Panc1 (cell line): ENCODE results near the gene ATP2B2. TPM values are rescaled to one million over a fixed set of nuclear protein-coding genes. Genes with fewer than 3 reads are reported as not detected.

Experiments used
- ATAC-seq: fragments of 200-7000 bp; cut with Tn5 transposase; 2 replicates; pipeline ENCODE4 v1.9.1; 2020; ENCODE audit warnings: mild to moderate bottlenecking, moderate library complexity
- BruUV-seq: library from RNA; stranded (reverse); fragments of 400-500 nt; replicated peaks from 2 replicates; lab custom pipeline; 2021; lab: Mats Ljungman, UMichigan
- CTCF ChIA-PET: fragments of 300-600 bp; sonication (Branson Sonifier 250); formaldehyde crosslinking; loops from one replicate; lab custom pipeline; 2022; ENCODE audit warnings: antibody characterized with exemption; lab: Charles Lee
- POLR2A ChIA-PET: fragments of 300-600 bp; sonication (Branson Sonifier 250); formaldehyde crosslinking; loops from one replicate; lab custom pipeline; 2022; ENCODE audit warnings: antibody characterized with exemption; lab: Charles Lee
- DNase-seq: peaks from one replicate; pipeline ENCODE4 v3.0.0-alpha.2; 2010; ENCODE audit warnings: low read depth, low spot score
- H3K27ac ChIP-seq: 2 replicates; pipeline ENCODE4 v1.5.1; 2011; ENCODE audit warnings: mild to moderate bottlenecking, low read length, inconsistent platforms
- H3K27me3 ChIP-seq: fragments of 200-500 bp; sonication (Bioruptor generic); 2 replicates; pipeline ENCODE4 v1.6.0; 2014; ENCODE audit warnings: low read length, inconsistent platforms; ENCODE audit not compliant: control insufficient read depth, insufficient read depth
- H3K36me3 ChIP-seq: fragments of 200-500 bp; sonication (Bioruptor generic); 2 replicates; pipeline ENCODE4 v1.5.1; 2014; ENCODE audit warnings: inconsistent platforms, mild to moderate bottlenecking, low read length, moderate library complexity; ENCODE audit not compliant: control insufficient read depth, insufficient read depth
- H3K4me1 ChIP-seq: 2 replicates; pipeline ENCODE4 v1.5.1; 2011; ENCODE audit warnings: inconsistent platforms, mild to moderate bottlenecking, low read length, moderate library complexity; ENCODE audit not compliant: control insufficient read depth, insufficient read depth
- H3K4me3 ChIP-seq, 2 experiments: 2 replicates each; pipeline ENCODE4 v1.5.1; 2011 to 2012; ENCODE audit warnings: low read depth in 2 of 2, low read length in 2 of 2, mild to moderate bottlenecking in 2 of 2, inconsistent platforms in 1 of 2, moderate library complexity in 1 of 2
- H3K9me3 ChIP-seq: fragments of 200-500 bp; sonication (Bioruptor generic); 2 replicates; pipeline ENCODE4 v1.5.1; 2014; ENCODE audit warnings: low read depth, mild to moderate bottlenecking, inconsistent platforms, low read length, moderate library complexity; ENCODE audit not compliant: control insufficient read depth, insufficient read depth
- CTCF ChIP-seq: fragments of 450-650 bp; IDR thresholded peaks from 2 replicates; pipeline ENCODE4 v1.5.1; 2017; ENCODE audit warnings: mild to moderate bottlenecking
- POLR2AphosphoS5 ChIP-seq: IDR thresholded peaks from 2 replicates; pipeline ENCODE4 v1.6.1; 2012; ENCODE audit warnings: mild to moderate bottlenecking, low read depth, low read length, moderate library complexity
- REST ChIP-seq, 2 experiments: IDR thresholded peaks; 2 replicates each; pipeline ENCODE4 v1.6.1; 2011 to 2012; ENCODE audit warnings: low read depth in 2 of 2, control low read depth in 1 of 2, low read length in 1 of 2, mild to moderate bottlenecking in 1 of 2, moderate library complexity in 1 of 2; ENCODE audit not compliant: insufficient read depth in 1 of 2
- SIN3A ChIP-seq: IDR thresholded peaks from 2 replicates; pipeline ENCODE4 v1.6.1; 2012; ENCODE audit warnings: low read depth, mild to moderate bottlenecking, low read length, moderate library complexity, borderline replicate concordance; ENCODE audit not compliant: insufficient read depth
- TCF7L2 ChIP-seq: IDR thresholded peaks from 2 replicates; pipeline ENCODE4 v1.6.1; 2011; ENCODE audit warnings: mild to moderate bottlenecking, low read depth, low read length, inconsistent platforms
- in situ Hi-C: cut with HindIII; loops from 2 replicates; pipeline ENCODE4 v1.10.0; 2016; ENCODE audit warnings: low sequenced_read_pairs, low pct_unique_long_range_greater_than_20kb
- intact Hi-C: fragments of 100-400 bp; cut with micrococcal nuclease; formaldehyde crosslinking; loops from one replicate; pipeline ENCODE4 v1.10.0; 2022; ENCODE audit not compliant: unreplicated experiment
- total RNA-seq: library from RNA; stranded (reverse); gene quantifications from one replicate; pipeline ENCODE4 v1.2.1, GENCODE V29; 2021; ENCODE audit not compliant: unreplicated experiment

ATP2B2 gene
- total RNA-seq, 1 experiment from 2014 or later = not detected

- TF ChIP-seq POLR2AphosphoS5 (no peak), REST (IDR thresholded peaks at IDR 0.05; ENCODE audit: insufficient read depth in 1 of 2, low read depth in 2 of 2, low read length in 1 of 2) (no peak), SIN3A (no peak), CTCF (no peak), TCF7L2 (no peak)
- no peak overlapping the region for H3K27ac ChIP-seq
- no peaks in the 10 kb centered on the region for H3K27me3 ChIP-seq
- no peak overlapping the region for H3K4me3 ChIP-seq
- ATAC-seq (no peak), DNase-seq (no peak)
- no peaks in the 10 kb centered on the region for H3K36me3 ChIP-seq
- in situ Hi-C loops = no loop called here
- no peaks in the 10 kb centered on the region for H3K9me3 ChIP-seq
- intact Hi-C loops = no loop called here
- ChIA-PET CTCF (no interaction called here), POLR2A (no interaction called here)
- no peaks in the 10 kb centered on the region for H3K4me1 ChIP-seq
- no TSS peak for BruUV-seq
Observed at GRCh38 chr3:10386121-10386520, 119.3 kb downstream of the ATP2B2 start.

GRCh38 chr3:10384541-10385360 is 120.6 kb downstream of the ATP2B2 start:
- Histone ChIP-seq H3K9me3 (no peaks in the 10 kb centered on the region), H3K4me3 (no peak overlapping the region), H3K27ac (no peak overlapping the region), H3K4me1 (no peaks in the 10 kb centered on the region), H3K27me3 (no peaks in the 10 kb centered on the region), H3K36me3 (no peaks in the 10 kb centered on the region)
- POLR2A ChIA-PET = no interaction called here
- intact Hi-C loops (no loop called here), in situ Hi-C loops (no loop called here)
- CTCF ChIA-PET = no interaction called here
- no TSS peak for BruUV-seq
- ATAC-seq = no peak
- no peak for DNase-seq
- TF ChIP-seq SIN3A = no peak
- TF ChIP-seq TCF7L2 = no peak
- TF ChIP-seq REST (IDR thresholded peaks at IDR 0.05; ENCODE audit: insufficient read depth in 1 of 2, low read depth in 2 of 2, low read length in 1 of 2) = no peak
- TF ChIP-seq POLR2AphosphoS5 = no peak
- TF ChIP-seq CTCF = no peak
